Tongue (tissue), 3 donors: ENCODE measurements around the gene PDCL3. TPM values are rescaled to one million over a fixed set of nuclear protein-coding genes. Genes with fewer than 3 reads are reported as not detected.

Experiments
- DNase-seq: peaks from one replicate; pipeline ENCODE4 v3.0.0-alpha.2; 2015
- small RNA-seq: library from RNA; depleted of rRNA; stranded (forward); fragments of <200 nt; gene quantifications from one replicate; pipeline ENCODE3, GENCODE V24; 2014; ENCODE audit warnings: low replicate concordance
- total RNA-seq: library from RNA; depleted of rRNA; stranded (reverse); fragments of >200 nt; gene quantifications from one replicate; pipeline ENCODE4 v1.2.3, GENCODE V29; 2014

PDCL3 gene
- total RNA-seq, 1 donor from 2014 or later: 20.9 TPM

DNA sequence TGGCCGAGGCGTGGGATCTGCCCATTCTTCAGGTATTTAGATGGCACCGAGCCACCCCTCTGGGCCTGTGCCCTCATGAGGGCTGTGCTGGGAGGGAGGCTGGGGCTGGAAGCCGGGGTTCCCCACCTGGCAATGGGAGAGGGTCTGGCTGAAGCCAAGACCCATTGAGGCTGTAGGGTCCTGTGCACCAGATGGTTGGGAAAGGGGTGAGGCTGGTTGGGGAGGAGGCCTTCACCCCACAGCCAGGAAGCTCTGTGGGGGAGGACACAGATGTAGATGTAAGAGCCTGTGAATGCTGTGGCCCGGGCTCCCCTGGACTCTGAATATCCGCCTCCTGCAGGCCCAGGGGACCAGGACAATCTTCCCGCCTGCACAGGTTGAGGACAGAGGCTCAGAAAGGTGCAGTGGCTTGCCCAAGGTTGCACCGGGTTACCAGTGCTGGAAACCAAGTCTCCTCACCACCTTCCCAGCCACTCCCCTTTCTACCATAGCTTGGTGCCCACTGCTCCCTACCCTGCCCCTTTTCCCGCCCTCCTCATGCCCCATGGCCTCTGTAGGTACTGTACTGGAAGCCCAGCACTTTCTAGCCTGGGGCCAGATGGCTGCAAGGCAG, 49.7 kb downstream of the PDCL3 start:
- no peak for DNase-seq

DNA sequence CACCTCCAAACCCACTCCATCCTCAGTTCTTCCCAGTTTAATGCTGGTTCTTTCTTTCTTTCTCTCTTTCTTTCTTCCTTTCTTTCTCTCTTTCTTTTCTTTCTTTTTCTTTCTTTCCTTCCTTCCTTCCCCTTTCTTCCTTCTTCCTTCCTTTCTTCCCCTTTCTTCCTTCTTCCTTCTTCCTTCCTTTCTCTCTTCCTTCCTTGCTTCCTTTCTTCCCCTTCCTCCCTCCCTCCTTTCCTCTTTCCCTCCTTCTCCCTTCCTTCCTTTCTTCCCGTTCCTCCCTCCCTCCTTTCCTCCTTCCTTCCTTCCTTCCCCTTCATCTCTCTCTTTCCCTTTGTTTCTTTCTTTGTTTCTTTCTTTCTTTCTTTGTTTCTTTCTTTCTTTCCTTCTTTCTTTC, 50.9 kb downstream of the PDCL3 start:
- DNase-seq: no peak

DNA sequence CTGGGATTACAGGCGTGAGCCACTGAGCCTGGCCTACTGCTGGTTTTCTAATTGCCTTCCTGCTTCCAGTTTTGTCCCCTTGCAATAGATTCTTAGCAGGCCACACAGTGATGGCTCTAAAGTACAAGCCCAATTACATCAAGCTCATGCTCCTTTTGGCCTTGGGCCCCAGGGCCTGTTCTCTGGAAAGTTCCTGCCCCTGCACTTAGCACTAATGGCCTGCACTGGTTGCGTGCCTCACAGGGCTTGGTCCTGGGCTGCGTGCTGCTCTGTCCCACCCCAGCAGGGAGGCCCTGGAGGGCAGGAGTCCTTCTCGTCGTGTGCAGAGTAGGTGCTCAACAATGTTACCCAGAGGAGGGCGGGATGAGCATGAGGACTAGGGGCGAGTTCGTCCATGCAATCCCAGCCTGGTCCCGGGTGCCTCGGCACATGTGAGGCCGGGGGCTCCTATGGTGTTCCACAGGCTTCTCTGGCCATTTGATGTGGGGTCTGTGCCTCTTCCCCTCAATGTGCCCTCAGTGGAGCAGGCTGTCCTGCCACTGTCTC, 51.7 kb downstream of the PDCL3 start:
- DNase-seq: no peak

DNA sequence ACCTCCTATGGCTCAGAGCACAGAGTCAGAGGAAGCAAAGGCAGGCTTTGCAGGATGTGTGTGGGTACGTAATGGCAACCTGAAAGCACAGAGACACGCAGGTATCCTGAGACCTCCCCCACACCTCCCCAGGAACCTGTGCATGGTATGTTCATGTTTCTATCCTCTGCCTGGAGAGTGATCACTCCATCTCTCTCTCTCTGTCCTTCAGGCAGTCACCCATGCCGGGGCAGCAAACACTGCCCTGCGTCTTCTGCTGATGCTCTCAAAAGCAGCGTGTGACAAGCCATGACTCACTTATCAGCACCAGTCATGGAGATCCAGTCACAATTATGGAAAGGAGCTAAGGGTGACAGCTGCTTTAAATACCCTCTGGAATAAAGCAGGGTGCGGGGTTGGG, 52.7 kb downstream of the PDCL3 start:
- DNase-seq: no peak

DNA sequence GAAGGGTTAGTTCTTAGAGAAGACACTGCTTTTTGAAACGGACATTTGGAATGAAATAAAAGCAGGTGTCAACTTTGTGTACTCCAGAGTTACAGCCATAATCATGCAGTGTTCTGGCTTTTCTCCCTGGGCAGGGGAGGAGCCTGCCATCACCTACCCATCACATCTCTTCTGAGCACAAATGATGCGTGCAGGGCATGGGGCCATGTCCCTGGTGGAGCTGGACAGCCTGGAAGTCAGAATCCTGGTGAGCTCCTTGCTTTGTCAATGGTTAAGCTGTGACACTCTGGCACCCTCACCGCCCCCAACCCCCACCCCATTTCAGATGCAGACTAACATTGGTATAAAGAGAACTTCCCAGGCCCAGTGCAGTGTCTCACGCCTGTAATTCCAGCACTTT, 53.1 kb downstream of the PDCL3 start:
- DNase-seq: no peak

DNA sequence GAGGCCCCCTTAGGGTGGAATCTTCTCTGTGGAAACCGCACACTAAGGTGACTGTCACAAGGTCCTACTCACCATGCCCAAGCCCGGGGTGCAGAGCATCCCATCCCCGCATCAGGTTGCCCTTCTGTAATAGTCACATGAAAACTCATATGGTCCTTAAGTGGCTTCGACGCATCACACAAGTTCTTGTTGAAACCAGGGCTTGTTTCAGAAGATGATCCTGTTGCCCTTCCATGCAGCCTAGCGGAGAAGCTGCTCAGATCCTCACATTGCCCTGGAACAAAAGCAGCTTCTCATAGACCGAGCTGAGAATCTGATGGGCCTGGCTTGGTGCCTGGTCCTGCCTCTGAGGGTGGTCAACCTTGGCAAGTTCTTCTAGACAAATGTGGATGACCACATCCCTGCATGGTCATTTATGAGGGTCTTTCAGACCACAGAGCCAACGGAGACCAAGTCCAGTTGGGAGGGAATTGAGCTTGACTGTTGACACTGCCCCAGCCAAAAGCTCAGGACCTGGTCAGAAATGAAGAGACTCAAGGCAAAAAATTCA, 54.1 kb downstream of the PDCL3 start:
- no peak for DNase-seq

DNA sequence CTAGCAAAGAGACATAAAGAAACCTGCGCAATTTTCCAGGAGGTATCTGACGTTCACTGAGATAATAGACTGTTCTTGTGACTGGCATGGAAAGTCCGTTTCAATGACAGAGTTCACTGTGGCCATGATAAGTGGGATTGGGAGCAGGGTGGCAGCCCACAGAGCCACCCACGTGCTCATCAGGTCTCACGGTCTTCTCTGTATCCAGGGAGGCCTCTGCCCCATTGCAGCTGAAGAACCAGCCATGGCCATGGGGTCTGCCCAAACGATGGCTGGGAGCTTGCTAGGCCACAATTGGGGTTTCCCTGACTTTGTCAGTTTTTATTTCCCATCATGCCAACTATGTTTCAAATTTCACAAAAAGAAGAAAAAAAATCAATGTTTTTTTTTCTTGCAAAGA, 57.2 kb downstream of the PDCL3 start:
- no peak for DNase-seq

DNA sequence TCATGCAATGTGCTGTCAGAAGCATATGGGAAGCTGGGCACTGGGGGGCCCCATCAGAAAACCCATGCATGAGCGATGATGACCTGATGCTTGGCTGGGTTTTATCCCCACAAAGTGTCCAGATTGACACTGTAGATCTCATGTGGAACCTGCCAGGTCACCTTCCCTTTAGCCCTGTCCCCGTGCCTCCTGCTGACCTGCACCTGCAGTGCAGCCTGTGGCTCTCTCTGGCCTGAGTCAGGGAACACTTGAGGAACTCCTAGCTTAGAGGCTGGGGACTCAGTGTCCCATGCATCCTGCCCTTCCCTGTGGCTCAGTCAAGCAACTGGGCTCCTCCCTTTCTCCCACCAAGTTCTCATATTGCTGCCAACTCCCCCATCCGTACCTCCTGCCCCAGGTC, 57.7 kb downstream of the PDCL3 start:
- DNase-seq: no peak

DNA sequence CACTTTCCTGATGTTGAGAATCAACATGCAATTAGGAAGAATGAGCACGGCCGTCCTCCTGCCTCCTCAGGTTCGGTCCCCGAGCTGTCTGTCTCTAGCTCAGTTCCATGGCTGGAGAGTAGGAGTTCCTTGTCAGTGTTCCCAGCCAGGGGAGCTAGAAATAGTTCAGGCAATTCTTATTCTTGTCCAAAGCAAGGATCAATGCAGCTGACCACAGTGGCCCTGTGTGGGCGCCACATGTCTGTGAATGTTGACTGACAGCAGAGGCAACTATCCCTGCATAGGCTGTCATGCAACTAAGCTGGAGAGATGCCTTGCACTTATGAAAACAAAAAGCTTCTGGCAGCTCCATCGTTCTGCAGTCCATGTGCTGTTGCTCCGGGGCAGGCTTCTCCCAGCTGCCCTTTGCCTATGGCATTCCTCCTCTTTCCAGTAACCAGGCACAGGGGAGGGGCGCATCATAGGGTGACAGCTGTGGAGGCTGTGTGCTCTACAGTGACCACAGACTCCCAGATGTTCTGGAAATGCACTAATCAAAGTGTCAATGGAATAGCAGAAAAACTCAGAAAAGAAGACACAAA, 58.7 kb downstream of the PDCL3 start:
- no peak for DNase-seq

DNA sequence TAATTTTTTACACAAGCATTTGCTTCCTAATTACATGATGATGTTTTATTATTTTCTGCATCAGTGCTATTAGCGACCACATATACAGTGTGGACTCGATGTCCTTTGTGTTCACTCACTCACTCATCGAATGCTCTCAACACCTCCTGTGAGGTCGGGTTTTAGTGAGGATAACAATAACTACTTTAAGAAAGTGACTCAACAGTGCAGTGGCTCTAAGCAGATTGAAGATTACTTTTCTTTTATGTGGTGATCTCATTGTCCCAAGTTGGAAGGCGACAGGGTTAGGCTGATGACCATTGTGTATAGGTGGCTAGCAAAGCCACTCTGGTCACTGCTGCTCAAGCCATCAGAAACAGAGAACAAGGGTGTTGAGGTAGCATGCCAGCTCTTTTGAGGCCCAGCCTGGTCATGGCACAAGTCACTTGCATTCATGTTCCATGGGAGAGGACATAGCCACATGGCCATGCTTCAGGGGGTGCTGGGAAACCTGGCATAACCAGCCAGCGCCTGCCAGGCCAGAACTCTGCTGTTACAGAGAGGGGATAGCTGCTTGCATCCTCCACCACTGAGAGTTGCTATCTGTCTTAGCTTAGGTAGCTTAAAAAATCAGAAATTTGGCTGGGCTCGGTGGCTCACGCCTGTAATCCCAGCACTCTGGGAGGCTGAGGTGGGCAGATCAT, 60.4 kb downstream of the PDCL3 start:
- no peak for DNase-seq

DNA sequence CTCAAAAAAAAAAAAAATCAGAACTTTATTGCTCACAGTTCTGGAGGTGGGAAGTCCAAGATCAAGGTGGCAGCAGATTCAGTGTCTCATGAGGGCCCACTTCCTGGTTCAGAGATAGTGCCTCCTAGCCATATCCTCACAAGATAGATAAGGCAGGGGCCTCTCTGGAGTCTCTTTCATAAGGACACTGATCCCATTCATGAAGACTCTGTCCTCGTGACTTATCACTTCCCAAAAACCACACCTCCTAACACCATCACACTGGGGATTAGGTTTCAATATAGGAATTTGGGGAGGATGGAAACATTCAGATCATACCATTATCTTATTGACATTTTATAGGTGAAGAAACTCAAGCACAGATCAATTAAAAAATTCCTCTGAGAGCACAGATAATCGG, 61.1 kb downstream of the PDCL3 start:
- no peak for DNase-seq

DNA sequence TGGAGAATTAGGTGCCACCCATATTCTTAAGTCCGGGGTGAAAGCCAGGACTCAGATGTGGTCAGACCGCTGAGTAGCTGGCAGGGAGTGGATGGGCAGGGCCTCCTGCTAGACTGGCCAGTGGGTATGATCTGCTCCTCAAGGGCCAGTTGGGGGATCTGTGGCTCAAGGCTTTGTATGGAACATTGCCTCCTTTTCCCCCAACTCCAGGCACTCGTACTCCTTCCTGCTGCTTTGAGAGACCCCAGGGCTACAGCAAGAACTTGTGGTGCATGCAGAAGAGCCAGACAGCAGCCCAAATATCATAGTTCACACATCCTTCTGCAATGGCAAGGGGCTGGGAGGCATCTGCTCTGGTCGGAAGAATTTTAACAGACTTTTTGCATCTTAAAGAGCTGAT, 61.7 kb downstream of the PDCL3 start:
- DNase-seq: no peak

DNA sequence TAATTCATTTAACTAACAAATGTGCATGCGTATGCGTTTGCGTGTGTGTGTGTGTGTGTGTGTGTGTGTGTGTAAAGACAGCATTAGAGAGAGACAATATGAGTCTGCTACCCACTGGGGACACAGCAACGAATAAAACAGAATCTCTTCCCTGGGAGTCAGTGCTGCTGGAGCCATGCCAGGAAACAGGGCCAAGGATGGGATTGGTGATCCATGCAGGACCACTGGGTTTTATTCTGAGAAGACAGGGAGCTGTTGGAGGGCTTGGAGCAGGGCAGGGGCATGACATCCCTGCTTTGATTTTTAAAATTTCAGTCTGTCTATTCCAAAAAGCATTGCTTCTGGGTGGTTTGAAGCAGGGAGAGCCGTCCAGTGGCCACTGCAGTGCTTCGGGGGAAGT, 62.9 kb downstream of the PDCL3 start:
- no peak for DNase-seq

Small RNAs within 50 kb of the gene (small RNA-seq; reads per million reads assigned to genes)
- gene HMGN2P22: not detected

Other genes with a start within 250 kb of the PDCL3 start
- gene LONRF2, start 240.5 kb upstream of the PDCL3 start, total RNA-seq: 5.1 TPM
- 21.4 TPM for gene CHST10, start 145.3 kb upstream of the PDCL3 start, total RNA-seq
- gene NMS, start 92.5 kb upstream of the PDCL3 start, total RNA-seq: not detected